Measurements from ENCODE around the gene DRAXIN.

DNA sequence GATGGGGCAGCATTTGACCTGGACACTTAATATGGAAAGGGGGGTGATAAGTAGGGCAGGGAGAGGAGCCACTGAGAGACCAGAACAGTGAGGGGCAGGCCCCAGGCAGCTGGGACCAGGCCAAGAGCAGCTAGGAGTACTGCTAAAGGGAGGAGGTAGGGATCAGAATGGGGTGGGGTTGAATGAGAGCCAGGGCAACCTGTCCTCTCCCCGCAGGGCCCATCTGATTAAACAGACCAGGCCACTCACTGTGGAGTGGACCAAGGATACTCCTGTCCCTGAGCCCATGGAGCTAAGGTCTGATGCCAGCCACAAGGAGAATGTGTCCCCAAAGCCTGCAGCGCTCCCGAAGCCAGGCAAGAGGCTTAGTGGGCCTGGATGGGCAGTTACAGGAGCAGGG lies 72.6 kb downstream of the DRAXIN start:
- no peak for TF ChIP-seq POLR2A (IDR thresholded peaks at IDR 0.05)
- TF ChIP-seq, protein P1, sequence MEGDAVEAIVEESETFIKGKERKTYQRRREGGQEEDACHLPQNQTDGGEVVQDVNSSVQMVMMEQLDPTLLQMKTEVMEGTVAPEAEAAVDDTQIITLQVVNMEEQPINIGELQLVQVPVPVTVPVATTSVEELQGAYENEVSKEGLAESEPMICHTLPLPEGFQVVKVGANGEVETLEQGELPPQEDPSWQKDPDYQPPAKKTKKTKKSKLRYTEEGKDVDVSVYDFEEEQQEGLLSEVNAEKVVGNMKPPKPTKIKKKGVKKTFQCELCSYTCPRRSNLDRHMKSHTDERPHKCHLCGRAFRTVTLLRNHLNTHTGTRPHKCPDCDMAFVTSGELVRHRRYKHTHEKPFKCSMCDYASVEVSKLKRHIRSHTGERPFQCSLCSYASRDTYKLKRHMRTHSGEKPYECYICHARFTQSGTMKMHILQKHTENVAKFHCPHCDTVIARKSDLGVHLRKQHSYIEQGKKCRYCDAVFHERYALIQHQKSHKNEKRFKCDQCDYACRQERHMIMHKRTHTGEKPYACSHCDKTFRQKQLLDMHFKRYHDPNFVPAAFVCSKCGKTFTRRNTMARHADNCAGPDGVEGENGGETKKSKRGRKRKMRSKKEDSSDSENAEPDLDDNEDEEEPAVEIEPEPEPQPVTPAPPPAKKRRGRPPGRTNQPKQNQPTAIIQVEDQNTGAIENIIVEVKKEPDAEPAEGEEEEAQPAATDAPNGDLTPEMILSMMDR (IDR thresholded peaks at IDR 0.05) = no peak
